CD4-positive, alpha-beta T cell (primary cell): ENCODE measurements around the gene PCDHA8. TPM values are rescaled to one million over a fixed set of nuclear protein-coding genes. Genes with fewer than 3 reads are reported as not detected.
"Not testable (repeated sequence)": the region's sequence is repeated elsewhere in the genome, so short reads cannot be mapped to it uniquely, and the experiment has no call there.

Experiments
- ATAC-seq: fragments of 200-7000 bp; cut with Tn5 transposase; one replicate; pipeline ENCODE4 v1.10.0; 2022; ENCODE audit warnings: mild to moderate bottlenecking; ENCODE audit not compliant: poor library complexity
- CTCF ChIA-PET: fragments of 350-600 bp; sonication (Branson Sonifier 250); formaldehyde crosslinking; loops from one replicate; lab custom pipeline; 2021; ENCODE audit warnings: antibody characterized with exemption, inconsistent platforms; lab: Charles Lee
- POLR2A ChIA-PET: fragments of 350-600 bp; sonication (Branson Sonifier 250); formaldehyde crosslinking; loops from one replicate; lab custom pipeline; 2021; ENCODE audit warnings: antibody characterized with exemption, inconsistent platforms; lab: Charles Lee
- DNase-seq, 14 experiments: peaks; one replicate each; pipeline ENCODE4 v3.0.0-alpha.2; 2013 to 2020; ENCODE audit warnings: mixed read lengths in 2 of 14
- H3K27ac ChIP-seq, 2 donors: one replicate each; pipeline versions ENCODE4 v1.5.1 to v1.7.0; 2013; ENCODE audit warnings: low read length in 2 of 2, low read depth in 1 of 2, mild to moderate bottlenecking in 1 of 2
- H3K27me3 ChIP-seq, 2 experiments: 1 replicate in 1 of 2; 2 replicates in 1 of 2; pipeline versions ENCODE4 v1.6.1 to v1.7.0; 2013; ENCODE audit warnings: low read length in 2 of 2, control low read depth in 1 of 2, mild to moderate bottlenecking in 1 of 2, moderate library complexity in 1 of 2; ENCODE audit not compliant: insufficient read depth in 2 of 2, control insufficient read depth in 1 of 2
- H3K36me3 ChIP-seq: one replicate; pipeline ENCODE4 v1.6.1; 2013; ENCODE audit warnings: low read length, control low read depth; ENCODE audit not compliant: insufficient read depth
- H3K4me1 ChIP-seq: one replicate; pipeline ENCODE4 v1.6.1; 2013; ENCODE audit warnings: low read length, control low read depth; ENCODE audit not compliant: insufficient read depth
- H3K4me3 ChIP-seq: one replicate; pipeline ENCODE4 v1.5.1; 2013; ENCODE audit warnings: mild to moderate bottlenecking, low read length, moderate library complexity
- H3K9me3 ChIP-seq, 2 experiments: 1 replicate in 1 of 2; 2 replicates in 1 of 2; pipeline versions ENCODE4 v1.6.1 to v1.7.0; 2013; ENCODE audit warnings: low read length in 2 of 2, mild to moderate bottlenecking in 2 of 2, control low read depth in 1 of 2, moderate library complexity in 1 of 2; ENCODE audit not compliant: control insufficient read depth in 1 of 2, insufficient read depth in 1 of 2
- H3K27ac Mint-ChIP-seq: one replicate; pipeline ENCODE4 v1.8.0; 2020; ENCODE audit warnings: mixed read lengths
- H3K27me3 Mint-ChIP-seq: one replicate; pipeline ENCODE4 v1.8.0; 2021; ENCODE audit warnings: mixed read lengths
- H3K36me3 Mint-ChIP-seq: one replicate; pipeline ENCODE4 v1.8.0; 2021; ENCODE audit warnings: low read depth, mixed read lengths
- H3K4me1 Mint-ChIP-seq: one replicate; pipeline ENCODE4 v1.8.0; 2021; ENCODE audit warnings: low read depth, mixed read lengths
- H3K4me3 Mint-ChIP-seq: one replicate; pipeline ENCODE4 v1.8.0; 2020; ENCODE audit warnings: mild to moderate bottlenecking, mixed read lengths
- H3K9me3 Mint-ChIP-seq: one replicate; pipeline ENCODE4 v1.8.0; 2020; ENCODE audit warnings: mixed read lengths
- intact Hi-C, 2 experiments: fragments of 100-400 bp; cut with DNase I in 1 of 2; cut with micrococcal nuclease in 1 of 2; formaldehyde crosslinking; loops; one replicate each; pipeline versions ENCODE4 v1.15.1 to v1.9.0; 2023 to 2025; cut with DNase I, micrococcal nuclease
- total RNA-seq, 174 experiments: library from RNA in 2 of 174; stranded (reverse) in 2 of 174; gene quantifications; one replicate each; pipeline ENCODE4 v1.2.3 and lab custom pipeline; 2021 to 2026
- TF ChIP-seq, protein P1 (sequence below): fragments of 200-600 bp; IDR thresholded peaks from one replicate; pipeline ENCODE4 v1.8.0; 2022; ENCODE audit warnings: antibody characterized with exemption, mild to moderate bottlenecking

Gene PCDHA8
- total RNA-seq, 2 experiments from 2014 or later: not detected

DNA sequence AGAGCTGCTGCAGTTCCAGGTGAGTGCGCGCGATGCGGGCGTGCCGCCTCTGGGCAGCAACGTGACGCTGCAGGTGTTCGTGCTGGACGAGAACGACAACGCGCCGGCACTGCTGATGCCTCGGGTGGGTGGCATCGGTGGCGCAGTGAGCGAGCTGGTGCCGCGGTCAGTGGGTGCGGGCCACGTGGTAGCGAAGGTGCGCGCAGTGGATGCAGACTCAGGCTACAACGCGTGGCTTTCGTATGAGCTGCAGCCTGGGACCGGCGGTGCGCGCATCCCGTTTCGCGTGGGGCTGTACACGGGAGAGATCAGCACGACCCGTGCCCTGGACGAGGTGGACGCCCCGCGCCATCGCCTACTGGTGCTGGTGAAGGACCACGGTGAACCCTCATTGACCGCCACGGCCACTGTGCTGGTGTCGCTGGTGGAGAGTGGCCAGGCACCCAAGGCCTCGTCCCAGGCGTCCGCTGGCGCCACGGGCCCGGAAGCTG lies 38.2 kb upstream of the PCDHA8 start:
- peaks cover 17 to 22% of the 10 kb centered on the region in 2 experiments for H3K27me3 ChIP-seq
- ChIA-PET CTCF (no interaction called here), POLR2A (no interaction called here)
- H3K9me3 Mint-ChIP-seq: peaks cover 25% of the 10 kb centered on the region
- ATAC-seq (no peak), DNase-seq (no peak)
- H3K4me1 Mint-ChIP-seq: no peaks in the 10 kb centered on the region
- H3K27ac ChIP-seq: no peak overlapping the region
- peaks cover 56% of the 10 kb centered on the region for H3K27me3 Mint-ChIP-seq
- H3K27ac Mint-ChIP-seq: no peak overlapping the region
- H3K4me3 Mint-ChIP-seq: no peak overlapping the region
- intact Hi-C loops: no loop called here
- no peak overlapping the region for H3K4me3 ChIP-seq
- peaks cover 28% of the 10 kb centered on the region for H3K36me3 Mint-ChIP-seq
- H3K36me3 ChIP-seq: no peaks in the 10 kb centered on the region
- peaks cover 30 to 31% of the 10 kb centered on the region in 2 experiments for H3K9me3 ChIP-seq
- TF ChIP-seq, protein P1, sequence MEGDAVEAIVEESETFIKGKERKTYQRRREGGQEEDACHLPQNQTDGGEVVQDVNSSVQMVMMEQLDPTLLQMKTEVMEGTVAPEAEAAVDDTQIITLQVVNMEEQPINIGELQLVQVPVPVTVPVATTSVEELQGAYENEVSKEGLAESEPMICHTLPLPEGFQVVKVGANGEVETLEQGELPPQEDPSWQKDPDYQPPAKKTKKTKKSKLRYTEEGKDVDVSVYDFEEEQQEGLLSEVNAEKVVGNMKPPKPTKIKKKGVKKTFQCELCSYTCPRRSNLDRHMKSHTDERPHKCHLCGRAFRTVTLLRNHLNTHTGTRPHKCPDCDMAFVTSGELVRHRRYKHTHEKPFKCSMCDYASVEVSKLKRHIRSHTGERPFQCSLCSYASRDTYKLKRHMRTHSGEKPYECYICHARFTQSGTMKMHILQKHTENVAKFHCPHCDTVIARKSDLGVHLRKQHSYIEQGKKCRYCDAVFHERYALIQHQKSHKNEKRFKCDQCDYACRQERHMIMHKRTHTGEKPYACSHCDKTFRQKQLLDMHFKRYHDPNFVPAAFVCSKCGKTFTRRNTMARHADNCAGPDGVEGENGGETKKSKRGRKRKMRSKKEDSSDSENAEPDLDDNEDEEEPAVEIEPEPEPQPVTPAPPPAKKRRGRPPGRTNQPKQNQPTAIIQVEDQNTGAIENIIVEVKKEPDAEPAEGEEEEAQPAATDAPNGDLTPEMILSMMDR: no peak
- H3K4me1 ChIP-seq: no peaks in the 10 kb centered on the region

DNA sequence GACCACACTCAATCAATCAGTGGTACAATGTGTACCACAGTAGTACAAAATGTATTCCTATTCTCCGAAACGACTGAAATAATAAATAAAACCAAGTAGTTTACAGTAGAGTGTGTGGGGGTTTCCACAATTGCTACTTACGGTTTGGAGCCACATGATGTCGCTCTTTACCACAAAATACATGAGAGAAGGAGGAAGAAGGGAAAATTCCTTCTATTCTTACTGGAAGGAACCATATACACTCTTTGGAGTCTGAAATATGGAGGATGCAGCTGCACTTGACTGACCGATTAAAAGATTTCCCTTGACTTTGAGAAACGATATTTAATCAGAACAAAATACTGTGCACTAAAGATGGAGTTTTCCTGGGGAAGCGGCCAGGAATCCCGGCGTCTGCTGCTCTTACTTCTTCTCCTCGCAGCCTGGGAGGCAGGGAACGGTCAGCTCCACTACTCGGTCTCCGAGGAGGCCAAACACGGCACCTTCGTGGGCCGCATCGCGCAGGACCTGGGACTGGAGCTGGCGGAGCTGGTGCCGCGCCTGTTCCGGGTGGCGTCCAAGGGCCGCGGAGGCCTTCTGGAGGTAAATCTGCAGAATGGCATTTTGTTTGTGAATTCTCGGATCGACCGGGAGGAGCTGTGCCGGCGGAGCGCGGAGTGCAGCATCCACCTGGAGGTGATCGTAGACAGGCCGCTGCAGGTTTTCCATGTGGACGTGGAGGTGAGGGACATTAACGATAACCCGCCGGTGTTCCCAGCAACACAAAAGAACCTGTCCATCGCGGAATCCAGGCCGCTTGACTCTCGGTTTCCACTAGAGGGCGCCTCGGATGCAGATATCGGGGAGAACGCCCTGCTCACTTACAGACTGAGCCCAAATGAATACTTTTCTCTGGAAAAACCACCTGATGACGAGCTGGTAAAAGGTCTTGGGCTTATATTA lies 33.9 kb upstream of the PCDHA8 start, which contains the start of gene PCDHA4:
Gene PCDHA4, plus strand, starts transcription at position 235 of the 942 bp plus-strand sequence.
- H3K4me3 Mint-ChIP-seq: no peak within 1 kb of the TSS
- Histone ChIP-seq H3K36me3 (no peaks in the 10 kb centered on the region), H3K4me1 (no peaks in the 10 kb centered on the region), H3K9me3 (peaks cover 16 to 37% of the 10 kb centered on the region in 2 experiments), H3K4me3 (no peak within 1 kb of the TSS), H3K27ac (no peak within 1 kb of the TSS), H3K27me3 (peaks cover 10 to 22% of the 10 kb centered on the region in 2 experiments)
- no peaks in the 10 kb centered on the region for H3K4me1 Mint-ChIP-seq
- no peak within 1 kb of the TSS for H3K27ac Mint-ChIP-seq
- ATAC-seq (no peak), DNase-seq (peak in 1 of 14 experiments; percentile 10)
- H3K27me3 Mint-ChIP-seq: peaks cover 47% of the 10 kb centered on the region
- TF ChIP-seq, protein P1: no peak
- intact Hi-C loops: no loop called here
- ChIA-PET POLR2A (no interaction called here), CTCF (no interaction called here)
- peaks cover 19% of the 10 kb centered on the region for H3K9me3 Mint-ChIP-seq
- H3K36me3 Mint-ChIP-seq: peaks cover 16% of the 10 kb centered on the region

DNA sequence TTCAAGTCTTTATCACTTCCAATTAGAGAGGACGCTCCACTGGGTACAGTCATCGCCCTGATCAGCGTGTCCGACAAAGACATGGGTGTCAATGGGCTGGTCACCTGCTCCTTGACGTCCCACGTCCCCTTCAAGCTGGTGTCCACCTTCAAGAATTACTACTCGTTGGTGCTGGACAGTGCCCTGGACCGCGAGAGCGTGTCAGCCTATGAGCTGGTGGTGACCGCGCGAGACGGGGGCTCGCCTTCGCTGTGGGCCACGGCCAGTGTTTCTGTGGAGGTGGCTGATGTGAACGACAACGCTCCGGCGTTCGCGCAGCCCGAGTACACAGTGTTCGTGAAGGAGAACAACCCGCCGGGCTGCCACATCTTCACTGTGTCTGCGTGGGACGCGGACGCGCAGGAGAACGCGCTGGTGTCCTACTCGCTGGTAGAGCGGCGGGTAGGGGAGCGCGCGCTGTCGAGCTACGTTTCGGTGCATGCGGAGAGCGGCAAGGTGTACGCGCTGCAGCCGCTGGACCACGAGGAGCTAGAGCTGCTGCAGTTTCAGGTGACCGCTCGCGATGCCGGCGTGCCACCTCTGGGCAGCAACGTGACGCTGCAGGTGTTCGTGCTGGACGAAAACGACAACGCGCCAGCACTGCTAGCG lies 32.6 kb upstream of the PCDHA8 start:
- H3K27ac ChIP-seq, intact Hi-C loops, ATAC-seq, H3K27ac Mint-ChIP-seq, H3K4me3 Mint-ChIP-seq, H3K36me3 ChIP-seq, H3K4me1 Mint-ChIP-seq, H3K4me3 ChIP-seq, DNase-seq, POLR2A ChIA-PET, CTCF ChIA-PET, H3K4me1 ChIP-seq: not testable (repeated sequence)
- Histone ChIP-seq H3K9me3 (peaks cover 10 to 24% of the 10 kb centered on the region in 2 experiments), H3K27me3 (peaks cover 7 to 22% of the 10 kb centered on the region in 2 experiments)
- H3K9me3 Mint-ChIP-seq: peaks cover 25% of the 10 kb centered on the region
- H3K27me3 Mint-ChIP-seq: peaks cover 55% of the 10 kb centered on the region
- H3K36me3 Mint-ChIP-seq: peaks cover 16% of the 10 kb centered on the region
